ENCODE measurements around the gene ROPN1.

Gene ROPN1

DNA sequence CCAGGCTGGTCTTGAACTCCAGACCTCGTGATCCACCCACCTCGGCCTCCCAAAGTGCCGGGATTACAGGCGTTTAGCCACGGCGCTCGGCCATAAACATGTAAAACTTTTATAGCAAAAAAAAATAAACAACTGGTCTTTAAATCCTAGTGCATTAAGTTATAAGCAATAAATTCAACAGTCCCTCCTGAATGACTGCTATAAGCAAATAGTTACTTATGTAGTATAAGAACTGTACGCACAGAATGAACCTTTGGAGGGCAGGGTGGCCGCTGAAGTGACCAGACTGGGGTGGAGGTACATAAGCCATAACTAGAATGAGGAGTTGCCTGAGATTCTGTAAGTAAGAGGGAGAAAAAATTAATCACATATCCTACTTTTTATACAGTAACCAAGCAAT lies 43.5 kb downstream of the ROPN1 start:
- DNase-seq (ENCODE audit: low spot score), result no peak

GRCh38 chr3:123947482-123947881 lies 44.4 kb downstream of the ROPN1 start:
- no peak for DNase-seq (ENCODE audit: low spot score)

DNA sequence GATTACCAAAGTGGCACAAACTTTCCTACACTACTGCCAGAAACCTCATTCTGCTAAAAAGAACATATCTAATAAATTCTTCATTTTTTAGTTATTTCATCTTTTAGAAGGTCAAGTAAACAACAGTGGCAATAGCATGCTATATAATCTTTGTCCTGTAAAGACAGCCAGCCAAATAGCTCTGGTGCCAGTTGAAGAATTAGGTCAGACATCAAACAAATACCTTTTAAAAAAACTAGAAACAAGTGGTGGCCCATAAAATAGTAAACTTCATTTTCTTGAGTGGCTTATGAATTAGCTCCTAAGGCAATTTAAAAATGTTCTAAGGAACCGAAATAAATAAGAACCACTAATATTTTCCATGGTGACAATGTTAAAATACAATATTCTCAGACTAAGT lies 50.4 kb downstream of the ROPN1 start:
- no peak for DNase-seq (ENCODE audit: low spot score)

GRCh38 chr3:123941121-123941520 lies 50.8 kb downstream of the ROPN1 start:
- no peak for DNase-seq (ENCODE audit: low spot score)

- no peak for DNase-seq (ENCODE audit: low spot score)
Measured at GRCh38 chr3:123939706-123940105, 52.2 kb downstream of the ROPN1 start.

- no peak for DNase-seq (ENCODE audit: low spot score)
Measured at GRCh38 chr3:123936400-123936799, 55.5 kb downstream of the ROPN1 start.

DNA sequence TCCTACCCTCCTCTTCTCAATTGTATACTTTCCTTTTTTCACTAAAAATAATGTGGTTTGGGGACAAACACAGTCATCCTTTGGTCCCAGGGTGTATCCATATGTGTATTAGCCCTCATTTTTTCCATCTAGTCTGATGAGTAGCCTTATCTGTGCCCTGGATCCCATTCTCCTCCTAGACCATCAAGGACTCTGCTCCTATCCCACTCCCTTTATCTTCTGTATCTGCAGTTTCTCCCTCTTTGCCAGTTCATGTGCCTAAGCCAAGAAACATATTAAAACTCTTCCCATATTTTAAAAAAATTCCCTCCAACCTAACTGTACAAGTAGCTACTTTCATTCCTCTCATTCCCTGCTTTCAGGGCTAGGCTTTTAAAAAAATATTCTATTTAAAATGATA lies 56.1 kb downstream of the ROPN1 start:
- DNase-seq (ENCODE audit: low spot score), result no peak

- DNase-seq (ENCODE audit: low spot score), result no peak
Measured at GRCh38 chr3:123934250-123934649, 57.7 kb downstream of the ROPN1 start.

DNA sequence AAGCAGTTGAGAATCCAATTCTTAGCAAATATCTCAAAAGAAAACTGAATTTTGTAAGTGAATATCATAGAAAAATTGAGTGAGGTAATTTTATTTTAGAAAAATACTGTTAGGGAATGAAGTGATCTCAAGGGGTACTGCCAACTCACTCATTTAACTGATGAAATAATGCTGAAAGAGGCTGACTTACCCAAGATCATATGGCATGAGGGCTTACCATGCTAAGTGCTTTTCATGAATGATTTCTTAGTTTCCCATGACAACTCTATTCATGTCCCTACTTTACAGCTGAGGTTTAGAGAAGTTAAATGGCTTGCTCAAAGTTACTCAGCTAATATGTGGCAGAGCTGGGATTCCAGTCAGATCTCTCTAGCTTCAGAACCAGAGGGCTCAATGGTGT lies 61.5 kb downstream of the ROPN1 start:
- DNase-seq (ENCODE audit: low spot score), result no peak

- DNase-seq (ENCODE audit: low spot score), result no peak
Measured at GRCh38 chr3:123929325-123929724, 62.6 kb downstream of the ROPN1 start.

DNA sequence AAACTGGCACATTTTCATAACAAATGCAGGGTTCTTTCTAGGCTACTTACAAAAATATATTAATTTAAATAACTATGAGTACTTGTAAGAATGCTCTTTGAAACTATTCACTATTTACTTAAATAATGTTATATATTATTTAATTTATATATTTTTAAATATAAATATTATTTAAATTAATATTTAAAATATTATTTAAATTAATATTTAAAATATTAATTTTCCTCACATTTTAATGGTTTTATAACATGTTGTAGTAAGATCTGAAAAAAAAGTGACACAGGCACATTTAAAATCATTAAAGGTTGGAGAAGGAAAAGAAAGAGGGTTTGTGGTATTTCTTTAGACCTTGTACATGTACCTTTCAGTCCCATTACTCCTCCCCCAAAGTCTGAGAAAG lies 65.5 kb downstream of the ROPN1 start:
- no peak for DNase-seq (ENCODE audit: low spot score)

DNA sequence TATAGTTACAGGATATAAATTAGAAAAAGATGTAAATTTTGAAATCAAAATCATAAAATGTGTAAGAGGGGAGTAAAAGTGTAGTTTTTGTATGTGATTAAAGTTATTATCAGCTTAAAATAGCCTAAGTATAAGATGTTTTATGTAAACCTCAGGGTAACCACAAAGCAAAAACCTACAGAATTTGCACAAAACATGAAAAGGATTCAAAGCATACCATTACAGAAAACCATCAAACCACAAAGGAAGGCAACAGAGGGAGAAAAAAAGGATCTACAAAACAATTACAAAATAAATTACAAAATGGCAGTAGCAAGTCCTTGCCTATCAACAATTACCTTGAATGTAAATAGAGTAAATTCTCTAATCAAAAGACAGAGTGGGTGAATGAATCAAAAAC lies 71.1 kb downstream of the ROPN1 start:
- no peak for DNase-seq (ENCODE audit: low spot score)

DNA sequence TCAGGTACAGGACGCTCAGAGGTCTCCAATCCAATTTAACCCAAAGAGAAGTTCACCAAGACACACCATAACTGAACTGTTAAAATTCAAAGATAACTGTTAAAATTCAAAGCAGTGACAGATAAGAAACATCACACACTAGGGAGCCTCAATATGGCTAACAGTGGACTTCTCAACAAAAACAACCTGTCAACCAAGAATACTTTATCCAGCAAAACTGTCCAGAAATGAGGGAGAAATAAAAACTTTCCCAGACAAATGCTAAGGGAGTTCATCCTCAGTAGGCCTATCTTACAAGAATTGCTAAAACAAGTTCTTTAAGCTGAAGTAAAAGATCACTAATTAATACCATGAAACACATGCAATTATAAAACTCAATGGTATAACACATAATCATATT lies 71.5 kb downstream of the ROPN1 start:
- DNase-seq (ENCODE audit: low spot score), result no peak

DNA sequence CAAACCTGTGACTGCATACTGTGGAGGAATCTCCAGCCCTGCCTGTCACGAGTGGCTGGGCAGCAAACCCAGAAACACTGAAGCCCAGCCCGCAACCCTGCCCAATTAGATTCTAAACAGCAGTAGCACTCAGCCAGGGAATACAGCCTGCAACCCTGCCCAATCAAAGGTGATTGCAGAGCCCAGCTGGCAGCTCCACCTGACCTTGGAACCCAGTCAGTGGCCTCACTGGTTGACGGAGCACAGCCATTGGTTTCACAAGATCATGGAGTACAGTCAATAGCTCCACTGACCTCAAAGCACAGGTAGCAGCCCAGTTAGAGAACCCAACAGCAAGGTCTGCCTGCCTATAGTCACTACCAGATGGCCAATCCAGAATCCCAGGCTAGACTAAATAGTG lies 72.6 kb downstream of the ROPN1 start:
- DNase-seq (ENCODE audit: low spot score), result no peak
